LHCN-M2 (cell line): Measurements from ENCODE around the gene KLHL3. TPM values are rescaled to one million over a fixed set of nuclear protein-coding genes. Genes with fewer than 3 reads are reported as not detected.

Source experiments
- DNase-seq: peaks from one replicate; pipeline ENCODE4 v3.0.0-alpha.2; 2012; ENCODE audit warnings: low read depth
- total RNA-seq: library from RNA; depleted of rRNA; stranded (reverse); fragments of >200 nt; gene quantifications from 2 replicates; pipeline ENCODE4 v1.2.3, GENCODE V29; 2014

Gene KLHL3
- total RNA-seq, 1 experiment from 2014 or later = 0.34 TPM

GRCh38 chr5:137743031-137743640, 7.2 kb upstream of the KLHL3 start:
- DNase-seq = peak; percentile 61

GRCh38 chr5:137741718-137742117, 5.8 kb upstream of the KLHL3 start:
- DNase-seq = no peak

GRCh38 chr5:137739737-137740136, 3.8 kb upstream of the KLHL3 start:
- DNase-seq = no peak

- no peak for DNase-seq
Measured at GRCh38 chr5:137738947-137739346, 3.1 kb upstream of the KLHL3 start.

- no peak for DNase-seq
Measured at GRCh38 chr5:137737349-137738131, 1.7 kb upstream of the KLHL3 start.

- no peak for DNase-seq
Measured at GRCh38 chr5:137736496-137736895, 607 bp upstream of the KLHL3 start.

GRCh38 chr5:137734962-137735554, 831 bp downstream of the KLHL3 start:
- no peak for DNase-seq

- DNase-seq = no peak
Measured at GRCh38 chr5:137734331-137734730, 1.6 kb downstream of the KLHL3 start.

- no peak for DNase-seq
Measured at GRCh38 chr5:137733922-137734321, 2.0 kb downstream of the KLHL3 start.

- DNase-seq = no peak
Measured at GRCh38 chr5:137733006-137733405, 2.9 kb downstream of the KLHL3 start.

- no peak for DNase-seq
Measured at GRCh38 chr5:137731176-137731575, 4.7 kb downstream of the KLHL3 start.

GRCh38 chr5:137730336-137730735, 5.6 kb downstream of the KLHL3 start:
- DNase-seq = no peak

GRCh38 chr5:137728048-137728447, 7.8 kb downstream of the KLHL3 start:
- DNase-seq = no peak

GRCh38 chr5:137727623-137728022, 8.3 kb downstream of the KLHL3 start:
- DNase-seq = no peak

GRCh38 chr5:137724251-137724650, 11.6 kb downstream of the KLHL3 start:
- DNase-seq = no peak

- DNase-seq = no peak
Measured at GRCh38 chr5:137718611-137719010, 17.3 kb downstream of the KLHL3 start.

- no peak for DNase-seq
Measured at GRCh38 chr5:137716337-137716736, 19.6 kb downstream of the KLHL3 start.

GRCh38 chr5:137715456-137715855, 20.4 kb downstream of the KLHL3 start:
- no peak for DNase-seq

GRCh38 chr5:137714946-137715345, 20.9 kb downstream of the KLHL3 start:
- peak; percentile 20 for DNase-seq

GRCh38 chr5:137714494-137714893, 21.4 kb downstream of the KLHL3 start:
- DNase-seq = no peak

- no peak for DNase-seq
Measured at GRCh38 chr5:137712139-137712667, 23.7 kb downstream of the KLHL3 start.

- DNase-seq = peak; percentile 19
Measured at GRCh38 chr5:137710086-137710485, 25.8 kb downstream of the KLHL3 start.
